ENCODE results near the gene SMARCD3.

DNA sequence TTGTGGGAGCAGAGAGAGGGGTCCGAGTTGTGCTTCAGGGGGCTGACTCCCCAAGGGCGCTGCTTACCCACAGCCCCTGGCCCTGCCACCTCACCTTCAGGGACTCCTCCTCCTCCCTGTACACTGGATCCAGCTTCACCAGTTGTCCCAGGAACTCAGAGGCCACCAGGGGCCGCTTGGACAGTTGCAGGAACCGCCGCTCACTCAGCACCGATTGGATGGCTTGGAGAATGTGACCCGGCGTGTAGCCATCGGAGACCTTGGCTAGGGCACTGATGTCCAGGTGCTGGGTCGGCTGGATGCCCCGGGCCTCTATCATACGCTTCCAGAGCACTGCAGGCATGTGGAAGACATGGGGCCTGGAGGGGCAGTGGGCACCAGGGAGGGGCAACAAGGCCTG lies 57.0 kb downstream of the SMARCD3 start:
- TF ChIP-seq, protein P1, sequence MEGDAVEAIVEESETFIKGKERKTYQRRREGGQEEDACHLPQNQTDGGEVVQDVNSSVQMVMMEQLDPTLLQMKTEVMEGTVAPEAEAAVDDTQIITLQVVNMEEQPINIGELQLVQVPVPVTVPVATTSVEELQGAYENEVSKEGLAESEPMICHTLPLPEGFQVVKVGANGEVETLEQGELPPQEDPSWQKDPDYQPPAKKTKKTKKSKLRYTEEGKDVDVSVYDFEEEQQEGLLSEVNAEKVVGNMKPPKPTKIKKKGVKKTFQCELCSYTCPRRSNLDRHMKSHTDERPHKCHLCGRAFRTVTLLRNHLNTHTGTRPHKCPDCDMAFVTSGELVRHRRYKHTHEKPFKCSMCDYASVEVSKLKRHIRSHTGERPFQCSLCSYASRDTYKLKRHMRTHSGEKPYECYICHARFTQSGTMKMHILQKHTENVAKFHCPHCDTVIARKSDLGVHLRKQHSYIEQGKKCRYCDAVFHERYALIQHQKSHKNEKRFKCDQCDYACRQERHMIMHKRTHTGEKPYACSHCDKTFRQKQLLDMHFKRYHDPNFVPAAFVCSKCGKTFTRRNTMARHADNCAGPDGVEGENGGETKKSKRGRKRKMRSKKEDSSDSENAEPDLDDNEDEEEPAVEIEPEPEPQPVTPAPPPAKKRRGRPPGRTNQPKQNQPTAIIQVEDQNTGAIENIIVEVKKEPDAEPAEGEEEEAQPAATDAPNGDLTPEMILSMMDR (IDR thresholded peaks at IDR 0.05), result no peak
- no peak for TF ChIP-seq POLR2A (IDR thresholded peaks at IDR 0.05)
